Esophagus muscularis mucosa (tissue), 4 donors: ENCODE data around the gene PPP6C.
"Not testable (repeated sequence)": the region's sequence is repeated elsewhere in the genome, so short reads cannot be mapped to it uniquely, and the experiment has no call there.

Experiments
- EP300 ChIP-seq: sonication (generic); formaldehyde crosslinking; IDR thresholded peaks from one replicate; pipeline ENCODE4 v1.6.1; 2017; ENCODE audit warnings: antibody characterized with exemption
- POLR2A ChIP-seq: fragments of 450-650 bp; IDR thresholded peaks from one replicate; pipeline ENCODE4 v1.6.1; 2017; ENCODE audit warnings: antibody characterized with exemption, moderate library complexity, mild to moderate bottlenecking, low read depth
- POLR2AphosphoS5 ChIP-seq, 2 donors: sonication (generic); formaldehyde crosslinking; IDR thresholded peaks; one replicate each; pipeline ENCODE4 v1.6.1; 2017; ENCODE audit warnings: antibody characterized with exemption in 2 of 2
- TF ChIP-seq, protein P1 (sequence below), 3 experiments: fragments of 200-600 bp in 2 of 3; fragments of 450-650 bp in 1 of 3; sonication (generic) in 2 of 3; IDR thresholded peaks; one replicate each; pipeline ENCODE4 v1.5.1; 2017 to 2019; ENCODE audit warnings: antibody characterized with exemption in 3 of 3, mild to moderate bottlenecking in 2 of 3, moderate library complexity in 1 of 3

DNA sequence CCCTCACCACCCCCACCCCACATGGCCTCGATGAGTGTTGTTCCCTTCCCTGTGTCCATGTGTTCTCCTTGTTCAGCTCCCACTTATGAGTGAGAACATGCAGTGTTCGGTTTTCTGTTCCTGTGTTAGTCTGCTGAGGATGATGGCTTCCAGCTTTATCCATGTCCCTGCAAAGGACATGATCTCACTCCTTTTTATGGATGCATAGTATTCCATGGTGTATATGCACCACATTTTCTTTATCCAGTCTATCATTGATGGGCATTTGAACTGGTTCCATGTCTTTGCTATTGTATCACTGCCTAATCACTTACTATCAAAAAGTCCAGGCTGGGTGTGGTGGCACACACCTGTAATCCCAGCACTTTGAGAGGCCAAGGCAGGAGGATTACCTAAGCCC, 70.9 kb downstream of the PPP6C start:
- TF ChIP-seq, protein P1, sequence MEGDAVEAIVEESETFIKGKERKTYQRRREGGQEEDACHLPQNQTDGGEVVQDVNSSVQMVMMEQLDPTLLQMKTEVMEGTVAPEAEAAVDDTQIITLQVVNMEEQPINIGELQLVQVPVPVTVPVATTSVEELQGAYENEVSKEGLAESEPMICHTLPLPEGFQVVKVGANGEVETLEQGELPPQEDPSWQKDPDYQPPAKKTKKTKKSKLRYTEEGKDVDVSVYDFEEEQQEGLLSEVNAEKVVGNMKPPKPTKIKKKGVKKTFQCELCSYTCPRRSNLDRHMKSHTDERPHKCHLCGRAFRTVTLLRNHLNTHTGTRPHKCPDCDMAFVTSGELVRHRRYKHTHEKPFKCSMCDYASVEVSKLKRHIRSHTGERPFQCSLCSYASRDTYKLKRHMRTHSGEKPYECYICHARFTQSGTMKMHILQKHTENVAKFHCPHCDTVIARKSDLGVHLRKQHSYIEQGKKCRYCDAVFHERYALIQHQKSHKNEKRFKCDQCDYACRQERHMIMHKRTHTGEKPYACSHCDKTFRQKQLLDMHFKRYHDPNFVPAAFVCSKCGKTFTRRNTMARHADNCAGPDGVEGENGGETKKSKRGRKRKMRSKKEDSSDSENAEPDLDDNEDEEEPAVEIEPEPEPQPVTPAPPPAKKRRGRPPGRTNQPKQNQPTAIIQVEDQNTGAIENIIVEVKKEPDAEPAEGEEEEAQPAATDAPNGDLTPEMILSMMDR (IDR thresholded peaks at IDR 0.05), result not testable (repeated sequence)
- TF ChIP-seq POLR2A; POLR2AphosphoS5 (IDR thresholded peaks at IDR 0.05); EP300: not testable (repeated sequence)
